Pulmonary artery endothelial cell (primary cell): ENCODE data around the gene EIF4E2. TPM values are rescaled to one million over a fixed set of nuclear protein-coding genes. Genes with fewer than 3 reads are reported as not detected.

Experiments used
- DNase-seq: peaks from one replicate; pipeline ENCODE4 v3.0.0-alpha.2; 2011; ENCODE audit warnings: low read depth, low spot score
- total RNA-seq: library from RNA; depleted of rRNA; stranded (reverse); fragments of >200 nt; gene quantifications from 2 replicates; pipeline ENCODE4 v1.2.3, GENCODE V29; 2014

EIF4E2 gene, protein sequence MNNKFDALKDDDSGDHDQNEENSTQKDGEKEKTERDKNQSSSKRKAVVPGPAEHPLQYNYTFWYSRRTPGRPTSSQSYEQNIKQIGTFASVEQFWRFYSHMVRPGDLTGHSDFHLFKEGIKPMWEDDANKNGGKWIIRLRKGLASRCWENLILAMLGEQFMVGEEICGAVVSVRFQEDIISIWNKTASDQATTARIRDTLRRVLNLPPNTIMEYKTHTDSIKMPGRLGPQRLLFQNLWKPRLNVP
- total RNA-seq, result 122 and 124 TPM in 2 replicates

DNA sequence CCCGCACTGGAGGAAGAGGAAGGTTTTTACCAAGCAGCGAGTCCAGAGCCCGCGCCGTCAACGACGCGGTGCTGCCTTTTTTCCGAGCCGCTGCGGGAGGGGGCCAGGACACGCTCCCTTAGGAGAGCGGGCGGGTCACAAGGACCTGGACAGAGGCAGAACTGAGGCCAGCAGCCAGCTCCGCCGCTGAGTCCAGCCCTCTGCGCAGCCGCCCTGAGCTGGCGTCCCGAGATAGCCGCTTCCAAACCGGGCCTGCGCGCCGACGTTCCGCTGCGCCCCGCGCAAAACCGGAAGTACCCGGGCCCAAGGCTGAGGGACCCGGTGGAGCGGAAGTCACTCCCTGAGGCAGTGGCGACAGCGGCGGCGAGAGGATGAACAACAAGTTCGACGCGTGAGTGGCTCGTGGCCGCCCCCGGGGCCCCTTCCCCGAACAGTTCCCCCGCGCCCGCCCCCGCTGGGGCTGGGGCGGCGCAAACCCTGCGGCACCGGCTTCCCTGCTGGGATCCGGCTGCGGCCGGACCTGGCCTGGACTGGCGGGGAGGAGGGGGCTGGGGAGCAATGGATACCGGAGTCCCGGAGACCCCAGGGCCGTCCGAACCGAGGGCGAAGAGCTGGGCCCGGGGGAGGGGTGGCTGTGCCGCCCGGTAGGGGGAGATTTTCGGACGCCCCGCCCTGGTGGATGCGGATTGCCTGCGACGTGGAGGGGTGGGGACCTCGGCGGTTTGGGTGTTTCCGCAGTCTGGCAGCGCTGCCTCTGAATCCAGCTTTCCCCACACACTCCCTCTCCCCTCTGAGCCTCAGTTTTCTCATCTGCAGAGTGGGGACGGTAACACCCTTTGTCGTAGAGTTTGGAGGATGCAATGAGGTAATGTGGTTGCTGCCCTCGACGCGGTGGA lies at the start of gene EIF4E2, which contains the start of gene TIGD1:
EIF4E2 (plus strand) TSS at position 336 of the 896 bp plus-strand sequence; CDS start at position 372, 36 bp downstream.
TIGD1 (minus strand) TSS at position 204 of the 896 bp plus-strand sequence. CDS start 675 bp downstream, outside the sequence.
- DNase-seq, result peak; percentile 73

DNA sequence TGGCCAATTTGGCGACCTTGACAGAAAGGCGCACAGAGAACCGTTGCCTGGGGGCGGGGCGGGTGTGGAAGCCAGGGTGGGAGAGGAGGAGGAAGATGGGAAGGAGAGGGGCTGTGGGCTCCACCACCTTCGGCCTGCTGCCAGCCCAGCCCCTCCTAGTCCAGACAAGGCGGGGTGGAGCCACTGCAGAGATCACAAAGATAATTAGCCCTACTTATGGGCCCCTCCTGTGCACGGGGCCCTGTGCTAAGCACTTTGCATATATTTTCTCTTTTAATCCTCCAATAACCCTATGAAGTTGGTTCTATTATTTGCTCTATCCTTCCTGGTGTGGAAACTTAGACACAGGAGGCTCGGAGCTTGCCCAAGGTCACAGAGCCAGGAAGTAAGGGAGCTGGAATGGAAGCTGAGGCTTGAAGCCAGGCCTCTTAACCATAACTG lies 49.1 kb upstream of the EIF4E2 start:
- no peak for DNase-seq

DNA sequence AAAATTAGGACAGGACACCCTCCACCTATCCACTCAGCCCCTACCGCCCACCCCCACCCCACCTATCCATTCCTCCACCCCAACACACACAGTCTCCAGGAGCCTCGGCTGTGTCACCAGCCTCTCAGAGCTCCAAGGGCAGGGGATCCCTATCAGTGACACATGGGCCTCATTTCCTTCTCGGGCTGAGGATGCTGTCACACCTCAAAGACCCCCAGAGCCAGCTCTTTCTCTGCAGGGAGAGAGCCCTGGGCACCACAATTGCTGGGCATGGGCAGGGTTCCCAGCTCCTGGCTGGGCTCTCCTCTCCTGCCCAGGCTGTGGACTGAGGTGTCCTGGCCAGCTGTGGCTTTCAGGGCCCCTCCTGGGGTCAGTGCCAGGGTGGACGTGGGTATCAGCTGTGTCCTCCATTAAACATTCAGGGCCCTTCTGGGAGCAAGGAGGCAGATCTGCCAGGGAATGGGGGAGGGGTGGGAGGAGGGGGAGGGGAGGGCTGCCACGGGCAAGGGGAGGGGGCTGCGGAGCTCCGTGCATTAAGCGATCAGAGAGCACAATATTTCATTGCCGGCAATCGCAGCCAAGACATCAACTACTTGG lies 48.6 kb upstream of the EIF4E2 start:
- no peak for DNase-seq

DNA sequence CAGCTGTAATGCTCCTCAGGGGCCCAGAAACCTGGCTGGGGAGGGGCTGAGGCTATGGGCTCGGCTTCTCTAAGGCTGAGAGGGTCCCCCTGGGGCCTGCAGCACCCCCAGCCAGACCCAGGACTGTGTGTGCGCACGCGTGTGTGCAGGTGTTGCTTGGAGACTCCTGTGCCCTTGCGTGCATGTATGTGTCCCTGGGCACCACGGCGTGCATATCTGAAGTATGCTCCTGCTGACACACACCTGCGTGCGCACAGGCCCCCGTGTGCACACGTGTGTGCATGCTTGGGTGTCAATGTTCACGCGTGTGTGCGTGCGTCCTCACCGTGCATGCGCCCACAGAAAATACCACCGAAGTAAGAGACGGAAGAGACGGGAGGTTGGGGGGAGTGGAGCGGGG lies 48.0 kb upstream of the EIF4E2 start:
- DNase-seq, result no peak

DNA sequence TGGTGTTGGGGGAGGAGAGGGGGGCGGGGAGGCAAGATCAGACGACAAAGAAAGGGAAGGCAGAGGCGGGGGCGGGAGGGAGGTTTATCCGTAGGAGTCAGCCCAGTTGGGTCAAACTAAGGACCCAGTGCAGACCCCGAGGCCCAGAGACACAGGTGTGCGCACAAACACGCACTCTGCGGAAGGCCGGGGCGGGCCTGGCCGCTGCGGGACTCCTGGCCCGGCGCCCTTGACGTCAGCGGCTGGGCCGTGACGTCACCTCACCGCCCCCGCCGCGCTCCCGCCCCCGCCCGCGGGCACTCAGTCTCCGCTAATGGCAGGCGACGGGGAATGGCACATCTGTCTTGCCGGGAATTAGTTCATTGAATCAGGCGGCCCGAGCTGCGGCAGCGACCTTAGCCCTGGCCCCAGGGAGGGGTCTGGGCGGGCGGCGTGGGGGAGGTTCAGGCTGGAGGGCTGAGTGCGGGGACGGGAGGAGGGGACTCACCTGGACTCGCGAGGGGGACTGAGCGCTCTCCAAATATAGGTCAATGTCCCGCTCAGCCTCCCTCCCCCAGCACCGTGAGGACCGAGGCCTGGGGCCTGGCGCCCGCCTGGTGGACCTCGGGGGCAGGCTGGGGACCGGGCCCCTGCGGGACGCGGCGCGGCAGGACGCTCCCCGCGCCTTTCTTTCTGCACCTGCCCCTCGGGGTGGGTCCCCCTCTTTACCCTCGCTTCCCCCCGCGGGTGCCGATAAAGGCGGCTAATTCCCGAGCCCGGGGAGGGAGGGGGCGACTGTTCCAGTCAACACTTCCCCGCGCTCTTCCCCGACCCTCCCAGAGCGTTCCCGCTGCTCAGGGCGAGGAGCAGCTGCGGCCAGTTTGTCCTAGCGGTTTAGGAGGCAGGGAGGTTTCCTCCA lies 47.3 kb upstream of the EIF4E2 start:
- DNase-seq, result no peak

DNA sequence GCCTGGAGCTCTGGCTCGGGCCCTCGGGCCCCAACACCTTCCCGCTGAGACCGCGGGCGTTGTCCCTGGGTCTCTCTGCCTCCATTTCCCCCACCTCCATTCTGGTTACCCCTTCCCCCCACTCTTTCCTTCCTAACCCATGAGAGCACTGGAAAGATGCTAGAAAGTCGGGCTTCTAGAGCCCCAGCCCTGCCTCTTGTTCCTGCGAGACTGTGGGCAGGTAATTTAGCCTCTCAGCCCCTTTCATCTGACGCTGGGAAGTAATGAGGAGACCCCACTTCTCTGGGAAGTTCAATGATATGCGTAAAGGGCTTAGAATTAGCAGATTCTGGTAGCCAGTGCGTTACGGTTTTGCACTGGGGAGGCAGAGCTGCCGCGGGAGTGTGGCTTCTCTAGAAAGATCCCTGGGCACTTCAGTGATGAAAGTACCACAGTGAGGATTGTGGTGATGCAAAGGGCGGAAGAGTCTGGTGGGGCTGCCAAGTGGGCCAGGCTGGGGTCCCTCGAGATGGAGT lies 46.6 kb upstream of the EIF4E2 start:
- DNase-seq, result no peak

DNA sequence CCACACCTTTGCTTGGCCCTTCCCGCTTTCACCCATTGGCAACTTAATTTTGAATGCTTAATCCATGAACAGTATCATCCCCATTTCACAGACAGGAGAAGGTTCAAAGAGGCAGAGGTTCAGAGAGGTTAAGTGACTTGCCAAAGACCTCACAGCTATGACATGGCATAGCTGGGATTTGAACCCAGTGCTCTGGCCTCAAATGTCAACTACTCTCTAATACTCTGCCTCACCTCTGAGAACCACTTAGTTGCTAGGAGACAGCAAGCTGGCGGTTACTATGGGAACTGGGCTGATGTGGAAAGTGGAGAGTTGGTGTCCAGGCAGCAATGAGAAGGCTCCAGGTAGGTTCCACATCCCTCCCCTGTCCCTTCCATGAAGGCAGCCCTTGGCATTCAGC lies 46.1 kb upstream of the EIF4E2 start:
- DNase-seq, result no peak

DNA sequence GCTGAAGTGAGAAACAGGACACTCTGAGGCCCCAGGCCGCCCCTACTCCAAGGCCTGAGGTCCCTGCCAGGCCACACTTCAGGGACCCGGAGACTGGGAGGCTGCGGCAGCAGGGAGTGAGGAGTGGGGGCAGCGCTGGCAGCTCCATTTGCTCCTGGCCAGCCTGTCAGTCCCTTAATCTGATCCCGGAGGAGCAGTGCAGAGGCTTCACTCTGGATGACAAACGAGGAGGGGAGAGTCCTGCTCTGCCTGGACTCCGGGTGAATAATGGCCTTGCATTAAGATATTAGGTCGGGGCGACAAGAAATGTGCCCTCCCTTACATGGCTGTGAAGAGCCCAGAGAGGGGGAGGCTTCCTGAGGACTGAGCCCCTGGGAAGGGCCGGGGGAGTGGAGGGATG lies 44.6 kb upstream of the EIF4E2 start:
- no peak for DNase-seq

DNA sequence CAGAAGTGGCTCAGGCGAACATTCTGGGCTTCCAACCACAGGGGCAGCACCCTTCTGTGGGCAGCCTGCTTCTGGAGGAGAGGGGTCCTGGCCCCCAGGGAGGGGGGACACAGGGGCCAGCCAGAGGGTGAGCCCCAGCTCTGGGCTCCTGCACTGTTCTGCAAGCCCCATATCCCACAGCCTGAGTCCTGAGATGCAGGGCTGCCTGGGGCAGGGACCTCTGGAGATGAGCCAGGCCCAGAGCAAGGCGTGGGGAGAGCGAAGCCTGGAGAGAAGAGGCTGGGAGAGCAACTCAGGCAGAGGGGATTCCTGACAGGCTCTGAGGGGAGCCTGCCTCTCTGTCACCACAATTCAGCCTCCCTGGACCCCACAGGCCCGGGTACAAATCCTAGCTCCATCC lies 43.8 kb upstream of the EIF4E2 start:
- no peak for DNase-seq

DNA sequence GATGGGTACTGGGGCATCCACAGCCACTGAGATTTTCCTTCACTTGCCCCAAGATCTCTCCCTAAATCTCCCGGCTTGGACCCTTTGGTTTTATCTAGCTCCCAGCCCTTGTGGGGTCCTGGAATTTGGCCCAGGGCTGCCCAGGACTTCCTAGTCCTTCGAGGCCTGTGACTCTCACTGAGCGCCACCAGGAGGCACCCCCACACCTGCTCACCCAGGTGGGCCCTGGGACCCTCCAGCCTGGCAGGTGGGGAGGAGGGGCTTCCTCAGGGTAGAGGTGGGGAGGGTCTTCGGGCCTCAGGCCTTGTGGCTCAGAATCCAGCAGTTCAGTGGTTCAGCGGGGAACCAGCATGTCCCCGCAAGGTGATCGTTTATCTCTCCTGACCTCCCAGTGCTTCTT lies 42.2 kb upstream of the EIF4E2 start:
- no peak for DNase-seq

DNA sequence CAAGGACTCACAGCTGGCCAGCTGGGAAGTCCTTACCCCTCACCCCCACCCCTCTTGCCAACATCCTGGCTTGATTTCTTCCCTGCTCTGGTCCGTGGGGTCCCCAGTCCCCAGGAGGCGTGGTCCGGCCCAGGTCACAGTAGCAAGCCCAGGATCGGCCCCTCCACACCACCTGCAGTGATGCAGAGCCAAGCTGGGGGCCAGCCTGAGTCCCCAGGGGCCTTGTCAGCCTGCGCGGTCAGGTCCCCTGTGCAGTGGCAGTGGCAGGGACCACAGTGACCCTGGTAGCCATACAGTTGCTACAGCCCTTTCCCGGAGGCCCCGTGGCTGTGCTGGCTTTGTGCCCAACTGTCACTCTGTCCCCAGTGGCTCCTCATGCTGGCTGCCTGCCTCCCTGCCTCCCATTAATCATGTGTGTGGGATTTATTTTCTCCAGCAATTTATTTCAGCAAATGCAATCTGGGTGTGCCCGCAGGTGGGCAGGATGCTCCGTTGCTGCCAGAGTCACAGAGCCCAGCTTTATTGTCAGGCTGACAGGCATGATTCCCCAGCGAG lies 39.1 kb upstream of the EIF4E2 start:
- DNase-seq, result no peak

DNA sequence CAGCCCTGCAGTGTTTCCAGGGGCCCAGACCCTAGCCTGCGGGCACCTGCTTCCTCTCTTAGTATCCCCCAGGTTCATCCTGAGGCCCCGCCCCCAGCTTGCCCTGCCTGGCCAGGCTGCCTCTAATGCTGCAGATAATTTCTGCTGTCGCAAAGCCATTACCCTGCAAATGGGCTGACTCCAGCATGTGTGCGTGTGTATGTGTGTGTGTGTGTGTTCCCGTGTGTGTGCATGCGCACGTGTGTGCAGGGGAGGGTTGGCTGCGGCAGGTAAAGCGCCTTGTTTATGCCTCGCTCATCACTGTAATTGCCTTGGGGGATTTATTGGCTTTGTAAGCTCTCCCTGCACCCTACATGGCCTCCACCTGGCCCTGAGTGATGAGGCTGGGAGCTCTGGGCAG lies 37.9 kb upstream of the EIF4E2 start:
- DNase-seq, result no peak

DNA sequence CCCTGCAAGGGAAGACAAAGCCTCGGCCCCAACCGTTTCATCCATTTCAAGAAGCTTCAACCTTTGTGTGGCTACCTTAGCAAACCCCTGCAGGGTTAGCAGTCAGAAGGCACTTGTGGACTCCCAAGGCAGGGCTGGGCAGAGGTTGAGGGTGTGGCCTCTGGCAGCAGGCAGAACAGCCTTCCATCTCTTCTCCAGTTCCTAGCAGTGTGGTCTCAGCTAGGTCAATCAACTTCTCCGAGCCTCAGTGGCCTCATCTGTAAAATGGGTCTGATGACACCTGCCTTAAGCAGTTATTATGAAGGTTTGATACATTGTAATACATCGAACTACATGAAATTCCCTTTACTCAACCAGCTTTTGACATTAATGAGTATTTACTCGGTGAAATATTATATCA lies 37.1 kb upstream of the EIF4E2 start:
- no peak for DNase-seq

DNA sequence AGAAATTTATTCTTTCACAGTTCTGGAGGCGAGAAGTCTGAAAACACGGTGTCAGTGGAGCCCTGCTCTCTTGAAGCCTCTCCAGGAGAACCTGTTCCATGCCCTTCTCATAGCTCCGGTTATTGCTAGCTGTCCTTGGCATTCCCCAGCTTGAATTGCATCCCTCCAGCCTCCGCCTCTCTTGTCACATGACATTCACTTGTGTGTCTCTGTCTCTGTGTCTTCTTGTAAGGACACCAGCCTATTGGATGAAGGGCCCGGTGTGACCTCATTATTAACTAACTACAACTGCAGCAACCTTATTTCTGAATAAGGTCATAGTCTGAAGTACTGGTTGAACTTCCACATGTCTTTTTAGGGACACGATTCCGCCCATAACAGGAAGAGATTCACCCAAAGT lies 34.9 kb upstream of the EIF4E2 start:
- DNase-seq, result no peak

DNA sequence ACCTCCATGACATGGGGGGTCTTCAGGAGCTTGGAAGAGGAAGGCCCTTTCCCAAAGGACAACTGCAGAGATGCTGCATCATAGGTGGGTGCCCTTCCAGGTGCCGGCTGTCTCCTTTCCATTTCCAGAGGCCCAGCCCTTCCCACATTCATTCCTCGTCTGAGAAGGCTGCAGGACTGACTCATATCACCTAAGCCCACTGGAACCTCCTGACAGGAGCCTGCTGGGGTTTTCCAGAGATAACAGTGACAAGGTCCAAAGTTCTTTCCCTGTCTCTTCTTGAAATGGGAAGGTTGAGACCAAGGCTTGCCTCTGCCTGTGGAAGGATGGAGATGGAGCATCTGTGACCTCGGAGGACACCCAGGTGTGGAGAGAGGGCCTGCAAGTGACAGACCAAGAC lies 33.9 kb upstream of the EIF4E2 start:
- DNase-seq, result no peak

DNA sequence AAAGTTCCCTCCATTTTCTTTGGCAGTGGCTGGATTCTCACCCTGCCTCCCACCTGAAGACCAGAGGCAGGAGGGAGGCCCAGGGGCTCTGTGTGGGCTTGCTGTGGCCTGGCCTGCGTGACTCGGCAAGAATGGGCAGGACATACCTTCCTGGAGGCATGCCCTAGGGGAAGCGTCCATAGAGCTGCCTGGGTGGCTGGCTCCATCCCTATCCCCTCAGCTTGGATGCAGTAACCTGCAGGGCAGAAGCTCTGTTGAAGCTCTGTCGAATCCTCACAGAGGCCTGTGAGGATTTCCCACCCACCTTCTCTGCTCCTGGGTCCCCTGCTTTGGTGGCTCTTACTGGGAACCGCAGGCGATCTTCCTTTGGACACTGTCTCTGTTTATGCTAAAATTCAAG lies 31.6 kb upstream of the EIF4E2 start:
- DNase-seq, result no peak

DNA sequence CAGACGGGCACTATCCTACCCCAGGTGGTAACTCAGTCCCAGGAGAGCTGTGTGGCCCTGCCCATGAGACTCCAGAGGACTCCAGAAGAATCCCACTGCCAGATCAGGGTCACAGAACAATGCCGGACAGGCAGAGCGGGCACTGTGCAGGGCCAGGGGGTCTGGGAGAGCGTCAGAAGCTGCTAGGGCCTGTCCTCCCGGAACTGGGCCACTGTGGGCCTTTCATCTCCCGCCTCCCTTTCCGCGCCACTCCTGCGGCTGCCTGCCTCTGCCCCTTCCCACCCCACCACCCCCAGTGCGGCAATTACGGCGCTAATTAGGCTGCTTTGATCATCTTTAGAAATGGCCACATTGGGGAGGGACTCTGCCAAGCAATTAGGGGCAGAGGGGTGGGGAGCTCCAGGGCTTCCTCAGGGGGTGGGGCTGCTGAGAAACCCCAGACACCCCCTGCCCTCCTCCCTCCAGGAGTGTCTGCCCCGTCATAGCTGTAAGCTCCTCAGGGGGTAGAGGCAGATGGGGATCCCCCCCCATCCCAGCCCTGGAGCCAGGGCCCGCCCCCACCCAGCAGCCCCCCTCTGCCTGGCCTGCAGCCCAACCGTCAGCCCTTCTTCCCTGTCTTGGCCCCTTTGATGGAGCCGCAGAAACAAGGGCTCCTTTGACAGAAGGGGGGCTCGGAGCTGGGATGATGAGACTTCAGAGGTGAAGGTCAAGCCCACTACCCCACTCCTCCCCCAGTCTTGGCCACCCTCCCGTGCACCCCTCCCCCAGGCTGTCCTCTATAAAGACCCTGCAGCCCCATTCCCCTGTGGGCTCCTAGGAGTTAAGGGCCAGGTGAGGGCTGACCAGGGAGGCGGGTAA lies 30.7 kb upstream of the EIF4E2 start, which contains the start of gene PRSS56:
PRSS56 (plus strand) TSS at position 808 of the 858 bp plus-strand sequence. CDS start 211 bp downstream, outside the sequence.
- no peak for DNase-seq

DNA sequence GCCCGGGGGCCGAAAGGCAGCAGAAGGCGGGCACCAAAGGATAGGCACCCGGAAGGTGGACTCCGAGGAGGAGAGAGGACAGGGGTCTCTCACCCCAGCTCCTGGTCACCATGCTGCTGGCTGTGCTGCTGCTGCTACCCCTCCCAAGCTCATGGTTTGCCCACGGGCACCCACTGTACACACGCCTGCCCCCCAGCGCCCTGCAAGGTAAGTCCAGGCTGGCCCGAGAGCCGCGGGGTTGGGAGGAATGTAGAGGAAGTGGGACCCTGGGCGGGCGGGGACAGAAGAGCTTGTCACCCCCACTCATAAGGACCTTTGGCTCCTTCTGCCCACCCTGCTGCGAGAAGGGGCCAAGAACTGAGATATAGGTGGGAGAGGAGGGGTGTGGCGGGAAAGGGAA lies 30.0 kb upstream of the EIF4E2 start:
- no peak for DNase-seq

DNA sequence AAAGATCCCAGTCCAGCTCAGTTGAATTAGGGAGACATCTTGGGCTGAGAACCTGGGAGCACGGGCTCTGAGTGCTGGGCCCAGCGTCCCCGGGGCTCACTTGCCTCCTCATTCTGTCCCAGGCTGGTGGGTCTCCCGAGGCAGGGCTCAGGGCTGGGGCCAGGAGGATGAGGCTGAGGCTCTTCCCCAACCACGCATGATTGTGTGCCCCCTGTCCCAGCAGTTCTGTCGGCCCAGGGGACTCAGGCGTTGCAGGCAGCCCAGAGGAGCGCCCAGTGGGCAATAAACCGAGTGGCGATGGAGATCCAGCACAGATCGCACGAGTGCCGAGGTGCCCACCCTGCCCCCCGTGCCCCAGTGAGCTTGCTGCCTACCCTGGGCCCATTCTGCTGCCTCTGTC lies 29.4 kb upstream of the EIF4E2 start:
- no peak for DNase-seq
